ENCODE results near the gene NUMA1.

The NUMA1 gene

DNA sequence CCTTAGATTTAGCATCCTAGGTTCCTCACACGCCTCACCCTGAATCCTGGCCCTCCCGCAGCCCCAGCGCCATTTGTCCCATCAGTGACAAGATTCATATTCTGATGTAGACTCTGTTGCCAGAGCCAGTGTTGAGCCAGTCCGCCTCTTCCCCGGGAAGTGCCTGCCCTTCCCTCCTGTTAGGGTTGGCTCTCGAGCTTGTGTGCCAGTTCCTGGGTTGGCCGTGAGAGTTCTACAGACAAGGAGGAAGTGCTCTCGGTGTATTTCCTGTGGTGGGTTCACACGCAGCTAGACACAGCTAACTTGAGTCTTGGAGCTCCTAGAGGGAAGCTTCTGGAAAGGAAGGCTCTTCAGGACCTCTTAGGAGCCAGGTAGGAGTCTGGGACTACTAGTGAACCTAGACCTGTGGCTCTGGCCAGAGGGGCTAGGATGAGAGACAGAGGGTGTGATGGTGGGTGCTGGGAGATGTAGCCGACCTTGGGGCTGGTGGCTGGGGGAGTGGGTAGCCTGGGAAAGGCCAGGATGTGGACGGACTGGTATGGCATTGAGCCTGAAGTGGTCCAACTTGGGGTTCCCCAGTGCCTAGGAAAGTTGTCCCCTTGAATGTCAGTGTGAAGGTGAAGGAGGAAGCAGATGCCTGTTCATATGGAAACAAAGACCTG lies 81.6 kb downstream of the NUMA1 start, which contains the start of gene IL18BP:
Gene IL18BP (plus strand): TSS at position 261 of the 662 bp plus-strand sequence. CDS start 1,076 bp downstream, outside the sequence.
- ATAC-seq (ENCODE audit: low read depth): no peak
- Histone ChIP-seq H3K36me3 (ENCODE audit: low read depth) (peaks cover 17% of the 10 kb centered on the region), H3K9me3 (ENCODE audit: severe bottlenecking) (no peaks in the 10 kb centered on the region), H3K27me3 (ENCODE audit: insufficient read depth, poor library complexity, severe bottlenecking) (no peaks in the 10 kb centered on the region), H3K4me1 (ENCODE audit: insufficient read depth, poor library complexity, severe bottlenecking) (no peaks in the 10 kb centered on the region), H3K4me3 (ENCODE audit: severe bottlenecking) (no peak within 1 kb of the TSS), H3K27ac (ENCODE audit: poor library complexity, severe bottlenecking) (no peak within 1 kb of the TSS)
- TF ChIP-seq, protein P1, sequence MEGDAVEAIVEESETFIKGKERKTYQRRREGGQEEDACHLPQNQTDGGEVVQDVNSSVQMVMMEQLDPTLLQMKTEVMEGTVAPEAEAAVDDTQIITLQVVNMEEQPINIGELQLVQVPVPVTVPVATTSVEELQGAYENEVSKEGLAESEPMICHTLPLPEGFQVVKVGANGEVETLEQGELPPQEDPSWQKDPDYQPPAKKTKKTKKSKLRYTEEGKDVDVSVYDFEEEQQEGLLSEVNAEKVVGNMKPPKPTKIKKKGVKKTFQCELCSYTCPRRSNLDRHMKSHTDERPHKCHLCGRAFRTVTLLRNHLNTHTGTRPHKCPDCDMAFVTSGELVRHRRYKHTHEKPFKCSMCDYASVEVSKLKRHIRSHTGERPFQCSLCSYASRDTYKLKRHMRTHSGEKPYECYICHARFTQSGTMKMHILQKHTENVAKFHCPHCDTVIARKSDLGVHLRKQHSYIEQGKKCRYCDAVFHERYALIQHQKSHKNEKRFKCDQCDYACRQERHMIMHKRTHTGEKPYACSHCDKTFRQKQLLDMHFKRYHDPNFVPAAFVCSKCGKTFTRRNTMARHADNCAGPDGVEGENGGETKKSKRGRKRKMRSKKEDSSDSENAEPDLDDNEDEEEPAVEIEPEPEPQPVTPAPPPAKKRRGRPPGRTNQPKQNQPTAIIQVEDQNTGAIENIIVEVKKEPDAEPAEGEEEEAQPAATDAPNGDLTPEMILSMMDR (IDR thresholded peaks at IDR 0.05; ENCODE audit: poor library complexity, severe bottlenecking): no peak
- DNase-seq (ENCODE audit: low spot score): no peak

DNA sequence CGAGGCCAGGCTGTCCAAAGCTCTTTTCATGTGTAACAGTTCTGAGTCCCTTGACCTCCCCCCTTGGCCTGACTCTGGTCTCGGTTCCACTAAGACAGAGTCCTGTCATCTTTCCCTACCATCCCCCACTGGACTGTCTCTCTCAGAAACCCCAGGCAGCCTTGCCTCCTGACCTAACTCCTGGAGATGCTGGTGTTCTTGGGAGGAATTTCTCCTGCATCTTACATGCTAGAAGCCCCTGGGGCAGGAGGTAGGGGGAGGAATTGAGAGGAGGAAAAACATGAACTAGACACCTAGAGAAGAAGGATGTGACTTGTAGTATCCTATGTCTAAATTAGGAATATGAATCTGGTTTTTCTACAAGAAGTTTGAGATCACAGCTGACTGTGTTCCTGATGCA lies 82.3 kb downstream of the NUMA1 start:
- Histone ChIP-seq H3K36me3 (ENCODE audit: low read depth) (peaks cover 11% of the 10 kb centered on the region), H3K4me3 (ENCODE audit: severe bottlenecking) (no peak overlapping the region), H3K27me3 (ENCODE audit: insufficient read depth, poor library complexity, severe bottlenecking) (no peaks in the 10 kb centered on the region), H3K9me3 (ENCODE audit: severe bottlenecking) (no peaks in the 10 kb centered on the region), H3K27ac (ENCODE audit: poor library complexity, severe bottlenecking) (no peak overlapping the region), H3K4me1 (ENCODE audit: insufficient read depth, poor library complexity, severe bottlenecking) (no peaks in the 10 kb centered on the region)
- TF ChIP-seq, protein P1 (IDR thresholded peaks at IDR 0.05; ENCODE audit: poor library complexity, severe bottlenecking): no peak
- DNase-seq (ENCODE audit: low spot score) (no peak), ATAC-seq (ENCODE audit: low read depth) (no peak)

DNA sequence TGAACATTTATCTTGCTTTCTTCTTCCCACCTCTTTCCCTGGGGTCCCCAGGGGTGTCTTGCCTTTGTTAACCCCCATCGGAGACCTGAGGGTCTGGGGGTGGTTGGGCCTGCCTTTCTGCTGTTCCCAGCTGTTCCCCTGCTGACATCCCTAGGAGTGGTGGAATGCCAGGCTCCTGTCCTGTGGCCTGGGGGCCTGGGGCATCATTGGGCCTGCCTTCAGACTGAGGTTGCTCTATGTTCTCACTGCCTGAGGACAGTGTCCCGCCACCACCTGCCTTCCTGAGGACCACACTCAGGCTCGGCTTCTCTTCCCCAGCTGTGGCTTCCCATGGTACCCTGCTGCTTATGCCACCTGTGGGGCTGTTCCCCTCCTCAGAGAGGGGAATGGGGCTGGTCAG lies 82.7 kb downstream of the NUMA1 start:
- TF ChIP-seq, protein P1 (IDR thresholded peaks at IDR 0.05; ENCODE audit: poor library complexity, severe bottlenecking): no peak
- DNase-seq (ENCODE audit: low spot score) (no peak), ATAC-seq (ENCODE audit: low read depth) (no peak)
- H3K27me3 ChIP-seq (ENCODE audit: insufficient read depth, poor library complexity, severe bottlenecking): no peaks in the 10 kb centered on the region
- no peaks in the 10 kb centered on the region for H3K4me1 ChIP-seq (ENCODE audit: insufficient read depth, poor library complexity, severe bottlenecking)
- no peak overlapping the region for H3K27ac ChIP-seq (ENCODE audit: poor library complexity, severe bottlenecking)
- no peaks in the 10 kb centered on the region for H3K9me3 ChIP-seq (ENCODE audit: severe bottlenecking)
- peaks cover 9% of the 10 kb centered on the region for H3K36me3 ChIP-seq (ENCODE audit: low read depth)
- H3K4me3 ChIP-seq (ENCODE audit: severe bottlenecking): no peak overlapping the region

DNA sequence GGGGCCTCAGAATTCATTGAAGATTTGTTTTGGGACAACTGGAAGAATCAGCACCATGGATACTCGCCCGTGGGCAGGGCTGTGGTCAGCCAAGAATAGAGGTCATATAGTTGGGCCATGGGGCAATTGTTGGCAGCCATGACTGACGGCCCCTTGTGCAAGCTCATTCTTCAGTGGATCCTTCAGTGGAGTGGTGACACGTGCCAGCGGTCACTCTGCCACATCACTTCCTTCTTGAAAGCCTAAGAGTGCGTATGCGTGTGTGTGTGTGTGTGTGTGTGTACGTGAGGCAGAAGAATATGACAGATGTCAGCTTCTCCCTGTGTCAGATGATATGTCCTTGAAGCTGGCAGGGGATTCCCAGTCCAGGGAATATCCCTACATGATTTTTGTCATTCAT lies 83.4 kb downstream of the NUMA1 start:
- no peaks in the 10 kb centered on the region for H3K4me1 ChIP-seq (ENCODE audit: insufficient read depth, poor library complexity, severe bottlenecking)
- peaks cover 11% of the 10 kb centered on the region; the same call in 1 of the 2 replicates for H3K36me3 ChIP-seq (ENCODE audit: low read depth)
- DNase-seq (ENCODE audit: low spot score): no peak
- H3K9me3 ChIP-seq (ENCODE audit: severe bottlenecking): no peaks in the 10 kb centered on the region
- H3K27me3 ChIP-seq (ENCODE audit: insufficient read depth, poor library complexity, severe bottlenecking): no peaks in the 10 kb centered on the region
- ATAC-seq (ENCODE audit: low read depth): no peak
- no peak overlapping the region for H3K27ac ChIP-seq (ENCODE audit: poor library complexity, severe bottlenecking)
- TF ChIP-seq, protein P1 (IDR thresholded peaks at IDR 0.05; ENCODE audit: poor library complexity, severe bottlenecking): no peak
- H3K4me3 ChIP-seq (ENCODE audit: severe bottlenecking): no peak overlapping the region

DNA sequence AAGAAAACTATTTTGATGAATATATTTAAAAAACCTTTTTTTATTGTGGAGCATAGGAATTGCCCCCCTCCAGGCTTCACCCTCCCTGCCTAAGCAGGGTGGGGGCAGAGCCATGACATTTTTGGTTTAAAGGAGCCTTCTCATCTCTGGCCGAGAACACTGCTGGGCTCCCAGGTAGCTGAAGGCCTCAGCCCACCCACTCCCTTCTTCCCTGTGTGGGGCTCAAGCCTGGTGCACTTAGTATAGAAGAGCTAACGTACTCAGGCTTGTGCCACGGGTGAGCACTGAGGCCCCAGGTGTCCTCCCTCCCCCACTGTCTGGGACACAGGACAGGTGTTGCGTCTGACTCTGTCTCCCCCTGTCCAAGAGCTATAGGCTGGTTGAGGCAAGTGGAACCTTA lies 83.8 kb downstream of the NUMA1 start:
- ATAC-seq (ENCODE audit: low read depth): no peak
- Histone ChIP-seq H3K4me3 (ENCODE audit: severe bottlenecking) (no peak overlapping the region), H3K36me3 (ENCODE audit: low read depth) (peaks cover 12% of the 10 kb centered on the region; the same call in 1 of the 2 replicates), H3K27me3 (ENCODE audit: insufficient read depth, poor library complexity, severe bottlenecking) (no peaks in the 10 kb centered on the region), H3K9me3 (ENCODE audit: severe bottlenecking) (no peaks in the 10 kb centered on the region), H3K4me1 (ENCODE audit: insufficient read depth, poor library complexity, severe bottlenecking) (no peaks in the 10 kb centered on the region), H3K27ac (ENCODE audit: poor library complexity, severe bottlenecking) (no peak overlapping the region)
- DNase-seq (ENCODE audit: low spot score): no peak
- TF ChIP-seq, protein P1 (IDR thresholded peaks at IDR 0.05; ENCODE audit: poor library complexity, severe bottlenecking): no peak
